AG09309 (cell line): ENCODE measurements around the gene MEIS1.

ENCODE experiments used
- DNase-seq: peaks from one replicate; pipeline ENCODE4 v3.0.0-alpha.2; 2010; ENCODE audit warnings: low read depth
- H3K4me3 ChIP-seq: 2 replicates; pipeline ENCODE4 v1.5.1; 2011; ENCODE audit warnings: mild to moderate bottlenecking, low read depth, low read length, moderate library complexity; ENCODE audit not compliant: control insufficient read depth
- CTCF ChIP-seq: IDR thresholded peaks from 2 replicates; pipeline ENCODE4 v1.5.1; 2011; ENCODE audit warnings: mild to moderate bottlenecking, low read depth, low read length, inconsistent platforms; ENCODE audit not compliant: insufficient read depth, control insufficient read depth; ENCODE audit errors: missing control alignments

Gene MEIS1

GRCh38 chr2:66574701-66575624 is 140.0 kb downstream of the MEIS1 start:
- TF ChIP-seq CTCF: peak; percentile 59
- no peak for DNase-seq

GRCh38 chr2:66575625-66576310 is 140.8 kb downstream of the MEIS1 start:
- H3K4me3 ChIP-seq: peak overlapping the region; percentile 63
- TF ChIP-seq CTCF: no peak
- DNase-seq: no peak

More at GRCh38 chr2:66574701-66575624, 140.0 kb downstream of the MEIS1 start:
- peak overlapping the region; percentile 63 for H3K4me3 ChIP-seq

- H3K4me3 ChIP-seq: peak overlapping the region; percentile 63
- no peak for DNase-seq
- TF ChIP-seq CTCF: no peak
Measured at GRCh38 chr2:66576311-66576560, 141.3 kb downstream of the MEIS1 start.

GRCh38 chr2:66576561-66577320 is 141.8 kb downstream of the MEIS1 start:
- no peak for TF ChIP-seq CTCF
- no peak for DNase-seq
- peak overlapping the region; percentile 63 for H3K4me3 ChIP-seq

- no peak for TF ChIP-seq CTCF
- DNase-seq: no peak
- peak overlapping the region; percentile 63 for H3K4me3 ChIP-seq
Measured at GRCh38 chr2:66577321-66578053, 142.6 kb downstream of the MEIS1 start.
